Upper lobe of left lung (tissue), 6 donors: ENCODE measurements around the gene GALNT10. TPM values are rescaled to one million over a fixed set of nuclear protein-coding genes. Genes with fewer than 3 reads are reported as not detected.

ENCODE experiments used
- ATAC-seq, 2 donors: fragments of 200-7000 bp; cut with Tn5 transposase; one replicate each; pipeline ENCODE4 v1.9.1; 2022; ENCODE audit warnings: mild to moderate bottlenecking in 2 of 2, moderate library complexity in 2 of 2; ENCODE audit not compliant: low FRiP score in 2 of 2
- DNase-seq, 2 donors: peaks; one replicate each; pipeline ENCODE4 v3.0.0-alpha.2; 2019 to 2020
- H3K27ac ChIP-seq, 4 donors: fragments of 200-600 bp; sonication (generic); one replicate each; pipeline ENCODE4 v1.5.1; 2016 to 2019
- H3K27me3 ChIP-seq, 4 donors: fragments of 200-600 bp; sonication (generic); one replicate each; pipeline ENCODE4 v1.5.1; 2017 to 2019
- H3K36me3 ChIP-seq, 4 donors: fragments of 200-600 bp; sonication (generic); one replicate each; pipeline ENCODE4 v1.5.1; 2016 to 2019
- H3K4me1 ChIP-seq, 4 donors: fragments of 200-600 bp; sonication (generic); one replicate each; pipeline ENCODE4 v1.5.1; 2018 to 2019
- H3K4me3 ChIP-seq, 4 donors: fragments of 200-600 bp; sonication (generic); one replicate each; pipeline ENCODE4 v1.5.1; 2017 to 2019; ENCODE audit warnings: mild to moderate bottlenecking in 2 of 4, moderate library complexity in 1 of 4
- H3K9me3 ChIP-seq, 4 donors: fragments of 200-600 bp; sonication (generic); one replicate each; pipeline ENCODE4 v1.5.1; 2018 to 2019
- CTCF ChIP-seq, 6 experiments: fragments of 450-650 bp in 4 of 6; fragments of 200-600 bp in 2 of 6; sonication (generic) in 2 of 6; IDR thresholded peaks; one replicate each; pipeline ENCODE4 v1.5.1; 2016 to 2019; ENCODE audit warnings: antibody characterized with exemption in 6 of 6
- EP300 ChIP-seq, 4 donors: sonication (generic); formaldehyde crosslinking; IDR thresholded peaks; one replicate each; pipeline ENCODE4 v1.5.1; 2017; ENCODE audit warnings: antibody characterized with exemption in 4 of 4, control low read depth in 2 of 4
- POLR2A ChIP-seq, 4 donors: fragments of 450-650 bp; IDR thresholded peaks; one replicate each; pipeline ENCODE4 v1.5.1; 2016 to 2017; ENCODE audit warnings: antibody characterized with exemption in 4 of 4, mild to moderate bottlenecking in 2 of 4
- POLR2AphosphoS5 ChIP-seq, 2 donors: sonication (generic); formaldehyde crosslinking; IDR thresholded peaks; one replicate each; pipeline ENCODE4 v1.5.1; 2017; ENCODE audit warnings: antibody characterized with exemption in 2 of 2
- WGBS, 2 donors: methylation state at CpG; one replicate each; pipeline ENCODE4 v1.1.5; 2017 to 2018; 5-methylcytosine and 5-hydroxymethylcytosine counted together
- total RNA-seq, 6 donors: library from RNA; depleted of rRNA in 4 of 6; stranded (reverse); fragments of >200 nt in 4 of 6; gene quantifications; one replicate each; pipeline versions ENCODE4 v1.1.0 to v1.2.1, GENCODE V29; 2016 to 2021
- donor health status: DM: no; HTN: no; CAD: no; lungs with moderate emphysema.
- donor health status: DM: no; HTN: yes; CAD: no; lungs with severe emphysema.

GALNT10 gene
- total RNA-seq, 6 donors from 2014 or later, result 38.6 to 118 (median 66.4) TPM

GRCh38 chr5:154369682-154370081 lies 179.1 kb downstream of the GALNT10 start:
- Histone ChIP-seq H3K27ac (peak overlapping the region in 1 of 4 donors; percentile 59), H3K36me3 (no peaks in the 10 kb centered on the region), H3K9me3 (no peaks in the 10 kb centered on the region), H3K4me1 (peaks cover 6 to 23% (median 10%) of the 10 kb centered on the region in 4 donors), H3K27me3 (no peaks in the 10 kb centered on the region), H3K4me3 (no peak overlapping the region)
- TF ChIP-seq POLR2AphosphoS5 (IDR thresholded peaks at IDR 0.05) (no peak), EP300 (IDR thresholded peaks at IDR 0.05) (no peak), POLR2A (IDR thresholded peaks at IDR 0.05) (no peak), CTCF (IDR thresholded peaks at IDR 0.05) (no peak)
- WGBS, 2 donors, result 92 to 98% methylated on average over 4 of the region's 4 CpGs
- no peak for DNase-seq
- ATAC-seq, result no peak

GRCh38 chr5:154370119-154370518 lies 179.6 kb downstream of the GALNT10 start:
- Histone ChIP-seq H3K9me3 (no peaks in the 10 kb centered on the region), H3K36me3 (no peaks in the 10 kb centered on the region), H3K4me3 (no peak overlapping the region), H3K27ac (no peak overlapping the region), H3K4me1 (peaks cover 6 to 23% (median 10%) of the 10 kb centered on the region in 4 donors), H3K27me3 (no peaks in the 10 kb centered on the region)
- no peak for DNase-seq
- TF ChIP-seq POLR2AphosphoS5 (IDR thresholded peaks at IDR 0.05), result no peak
- TF ChIP-seq EP300 (IDR thresholded peaks at IDR 0.05), result no peak
- TF ChIP-seq POLR2A (IDR thresholded peaks at IDR 0.05), result no peak
- WGBS, 2 donors, result 99 to 100% methylated on average over 3 of the region's 3 CpGs
- no peak for ATAC-seq

- DNase-seq, result no peak
- Histone ChIP-seq H3K4me1 (peaks cover 6 to 23% (median 10%) of the 10 kb centered on the region in 4 donors), H3K27ac (no peak overlapping the region), H3K4me3 (no peak overlapping the region), H3K27me3 (no peaks in the 10 kb centered on the region), H3K9me3 (no peaks in the 10 kb centered on the region), H3K36me3 (peaks cover 0 to 2% (median 0%) of the 10 kb centered on the region in 4 donors)
- 78 to 89% methylated on average over 3 of the region's 3 CpGs for WGBS, 2 donors
- no peak for ATAC-seq
- TF ChIP-seq CTCF (IDR thresholded peaks at IDR 0.05) (no peak), POLR2A (IDR thresholded peaks at IDR 0.05) (no peak), EP300 (IDR thresholded peaks at IDR 0.05) (no peak), POLR2AphosphoS5 (IDR thresholded peaks at IDR 0.05) (no peak)
These were observed 180.3 kb downstream of the GALNT10 start for GRCh38 chr5:154370813-154371212.

- peak; percentile 44 to 77 for ATAC-seq
- Histone ChIP-seq H3K36me3 (peaks cover 0 to 10% (median 5%) of the 10 kb centered on the region in 4 donors), H3K4me3 (no peak overlapping the region), H3K27me3 (no peaks in the 10 kb centered on the region), H3K4me1 (peaks cover 6 to 23% (median 10%) of the 10 kb centered on the region in 4 donors), H3K9me3 (no peaks in the 10 kb centered on the region), H3K27ac (peak overlapping the region in 1 of 4 donors; percentile 21)
- DNase-seq, result no peak
- 41 to 45% methylated on average over 3 of the region's 3 CpGs for WGBS, 2 donors
- no peak for TF ChIP-seq POLR2A (IDR thresholded peaks at IDR 0.05)
- TF ChIP-seq EP300 (IDR thresholded peaks at IDR 0.05), result no peak
- no peak for TF ChIP-seq POLR2AphosphoS5 (IDR thresholded peaks at IDR 0.05)
- no peak for TF ChIP-seq CTCF (IDR thresholded peaks at IDR 0.05)
These were observed 181.2 kb downstream of the GALNT10 start for GRCh38 chr5:154371687-154372086.

- peaks cover 6 to 17% (median 10%) of the 10 kb centered on the region in 4 donors for H3K4me1 ChIP-seq
- peaks cover 0 to 20% (median 13%) of the 10 kb centered on the region in 4 donors for H3K36me3 ChIP-seq
- DNase-seq (peak in 1 of 2 donors; percentile 29), ATAC-seq (no peak)
- H3K27me3 ChIP-seq, result no peaks in the 10 kb centered on the region
- TF ChIP-seq POLR2A (IDR thresholded peaks at IDR 0.05) (no peak), CTCF (IDR thresholded peaks at IDR 0.05) (no peak), POLR2AphosphoS5 (IDR thresholded peaks at IDR 0.05) (no peak), EP300 (IDR thresholded peaks at IDR 0.05) (no peak)
- no peak overlapping the region for H3K27ac ChIP-seq
- no peaks in the 10 kb centered on the region for H3K9me3 ChIP-seq
- 88 to 96% methylated on average over 5 of the region's 5 CpGs for WGBS, 2 donors
- no peak overlapping the region for H3K4me3 ChIP-seq
These were observed 182.1 kb downstream of the GALNT10 start for GRCh38 chr5:154372661-154373060.
